GM21515 (cell line): ENCODE results near the gene ARL15.
"Not testable (repeated sequence)": the region's sequence is repeated elsewhere in the genome, so short reads cannot be mapped to it uniquely, and the experiment has no call there.

Source experiments
- ATAC-seq: cut with Tn5 transposase; IDR thresholded peaks from one replicate; pipeline ENCODE4 v1.9.1; 2021; ENCODE audit not compliant: unreplicated experiment

The ARL15 gene

DNA sequence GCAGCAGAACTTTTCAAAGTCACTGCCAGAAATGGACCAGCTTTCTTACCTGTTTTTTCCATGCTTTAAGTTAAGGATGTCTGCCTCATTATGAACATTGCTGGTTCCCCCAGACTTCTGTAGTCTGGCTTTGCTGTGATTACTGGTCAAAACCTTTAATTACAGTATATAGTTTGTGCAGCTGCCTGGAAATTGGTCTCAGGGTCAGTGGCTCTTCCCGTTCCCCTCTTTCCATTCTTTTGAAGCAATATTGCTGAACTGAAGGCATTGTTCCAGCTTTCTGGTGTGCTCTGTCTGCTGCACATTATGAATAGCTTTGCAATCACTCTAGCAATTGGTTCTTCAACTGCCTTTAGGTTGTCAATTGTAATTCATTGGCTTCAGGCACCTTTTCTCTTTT lies 206.5 kb downstream of the ARL15 start:
- no peak for ATAC-seq

DNA sequence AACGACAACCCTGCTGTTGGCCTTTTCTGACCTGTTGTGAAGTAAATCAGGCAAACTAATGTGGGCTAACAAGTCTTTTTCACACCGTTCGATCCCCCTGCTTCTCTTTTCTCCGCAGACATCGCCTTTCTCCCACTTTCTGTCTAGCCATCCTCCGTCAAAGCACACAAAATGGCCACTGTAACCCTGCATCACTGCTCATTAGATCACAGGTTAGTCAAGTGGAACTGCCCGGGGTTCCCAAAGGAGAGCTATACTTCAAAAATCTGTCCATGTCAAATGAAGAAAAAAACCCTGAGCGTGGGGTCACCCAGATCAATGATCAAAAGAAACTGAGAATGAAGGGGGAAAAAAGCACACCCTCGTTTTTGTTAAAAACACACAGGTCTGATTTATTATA lies 212.1 kb downstream of the ARL15 start:
- ATAC-seq, result no peak

DNA sequence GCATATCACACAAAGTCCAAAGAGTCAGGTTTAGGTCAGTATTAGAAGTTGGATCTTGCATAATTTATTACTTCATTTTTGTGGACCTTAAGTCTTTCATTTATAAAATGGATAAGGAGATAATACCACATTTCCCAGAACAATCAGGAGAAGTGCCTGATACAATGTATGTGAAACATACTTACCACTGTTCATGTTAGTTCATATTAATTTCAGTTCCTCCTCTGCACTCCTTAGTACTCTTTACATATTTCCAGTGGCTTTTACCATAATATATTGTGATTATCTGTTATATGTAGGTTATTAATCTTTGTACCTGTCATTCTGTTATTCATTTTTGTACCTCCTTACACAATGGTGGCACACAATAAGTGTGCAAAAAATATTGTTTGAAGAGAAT lies 214.4 kb downstream of the ARL15 start:
- no peak for ATAC-seq

DNA sequence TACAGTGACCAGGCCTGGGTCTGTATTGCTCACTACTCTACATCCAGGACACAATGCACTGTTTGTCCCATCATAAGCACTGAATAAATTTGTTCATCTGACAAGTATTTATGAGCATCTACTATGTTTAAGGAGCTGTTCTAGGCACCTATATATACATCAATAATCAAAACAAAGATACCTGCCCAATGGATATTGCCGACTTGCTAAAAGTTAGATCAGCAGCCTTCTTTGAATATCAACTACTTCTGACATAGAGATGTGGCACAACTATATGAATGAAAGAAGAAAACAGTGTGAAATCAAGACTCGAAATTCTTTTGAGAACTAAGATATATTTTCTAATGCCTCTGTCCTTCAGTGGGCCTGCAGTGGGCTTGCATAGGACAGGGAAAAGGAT lies 215.7 kb downstream of the ARL15 start:
- no peak for ATAC-seq

DNA sequence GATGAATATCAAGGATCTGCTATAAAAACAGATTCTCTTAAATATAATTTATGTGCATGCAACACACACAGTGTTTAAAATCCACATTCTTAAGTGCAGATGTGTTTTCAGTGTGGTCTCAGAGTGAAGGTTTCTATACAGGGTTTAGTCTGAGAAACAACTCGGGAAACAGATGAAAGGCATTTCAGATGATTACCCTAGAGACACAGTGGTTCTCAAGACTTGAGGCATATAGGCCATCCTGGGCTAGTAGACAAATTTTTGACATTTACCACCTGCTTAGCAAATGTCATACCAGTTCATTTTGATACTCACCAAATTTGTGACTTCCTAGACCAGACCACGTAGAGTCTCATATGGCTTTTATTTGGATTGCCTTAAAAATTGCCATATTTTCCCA lies 216.5 kb downstream of the ARL15 start:
- ATAC-seq, result no peak

DNA sequence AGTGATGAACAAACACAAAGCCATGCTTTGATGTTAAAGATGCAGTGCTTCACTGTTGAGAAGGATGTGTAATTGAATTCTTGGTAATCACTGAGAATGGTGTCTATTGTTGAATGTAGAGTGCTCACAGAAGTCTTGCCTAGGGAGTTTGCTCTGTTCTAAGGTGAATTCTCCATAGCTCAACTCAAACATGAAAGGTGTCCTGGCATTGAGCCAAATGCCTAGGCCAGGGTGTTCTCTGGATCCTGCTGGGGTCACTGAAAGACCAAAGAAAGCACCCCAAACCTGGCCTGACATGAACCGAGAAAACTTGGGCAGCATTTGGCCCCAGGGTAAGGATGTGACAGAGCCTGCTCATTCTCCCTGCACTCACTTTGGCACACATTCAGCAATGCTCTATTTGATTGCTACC lies 217.3 kb downstream of the ARL15 start:
- ATAC-seq, result no peak

DNA sequence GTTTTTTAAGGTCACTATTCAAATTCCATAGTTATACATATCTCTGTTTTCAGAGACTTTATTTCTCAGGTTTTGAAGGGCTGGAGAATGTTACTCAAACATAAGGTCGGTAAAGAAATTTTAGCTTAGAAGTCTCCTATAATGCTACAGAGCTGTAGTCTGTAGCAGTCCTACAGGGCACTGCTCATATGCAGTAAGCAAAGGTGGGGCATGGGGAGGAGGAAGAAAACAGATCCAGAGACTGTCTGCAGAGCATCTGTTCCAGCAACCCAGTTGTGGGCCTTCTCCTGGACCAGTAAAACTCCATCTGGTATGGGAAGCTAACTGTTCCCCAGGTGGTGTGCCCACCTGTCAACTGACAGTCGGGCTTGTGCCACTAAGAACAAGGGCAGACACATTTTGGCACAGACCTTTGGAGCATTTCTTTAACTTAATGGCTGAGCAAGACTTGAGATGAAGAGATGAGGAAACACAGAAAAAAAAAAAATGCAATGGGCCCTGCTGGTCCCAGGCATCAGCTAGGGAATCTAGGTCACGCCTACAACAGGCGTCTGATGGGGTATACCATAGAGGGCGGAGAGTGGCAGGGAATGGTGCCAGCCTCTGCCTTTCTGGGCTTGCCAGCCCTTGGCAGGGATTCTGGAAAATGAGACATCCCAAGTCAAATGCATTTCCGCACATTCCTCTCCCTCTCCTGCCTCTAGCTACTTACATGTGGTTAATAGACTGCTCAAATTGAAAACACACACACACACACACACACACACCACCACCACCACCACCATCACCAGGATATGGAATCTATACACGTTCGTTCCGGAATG lies 218.9 kb downstream of the ARL15 start:
- ATAC-seq, result no peak

DNA sequence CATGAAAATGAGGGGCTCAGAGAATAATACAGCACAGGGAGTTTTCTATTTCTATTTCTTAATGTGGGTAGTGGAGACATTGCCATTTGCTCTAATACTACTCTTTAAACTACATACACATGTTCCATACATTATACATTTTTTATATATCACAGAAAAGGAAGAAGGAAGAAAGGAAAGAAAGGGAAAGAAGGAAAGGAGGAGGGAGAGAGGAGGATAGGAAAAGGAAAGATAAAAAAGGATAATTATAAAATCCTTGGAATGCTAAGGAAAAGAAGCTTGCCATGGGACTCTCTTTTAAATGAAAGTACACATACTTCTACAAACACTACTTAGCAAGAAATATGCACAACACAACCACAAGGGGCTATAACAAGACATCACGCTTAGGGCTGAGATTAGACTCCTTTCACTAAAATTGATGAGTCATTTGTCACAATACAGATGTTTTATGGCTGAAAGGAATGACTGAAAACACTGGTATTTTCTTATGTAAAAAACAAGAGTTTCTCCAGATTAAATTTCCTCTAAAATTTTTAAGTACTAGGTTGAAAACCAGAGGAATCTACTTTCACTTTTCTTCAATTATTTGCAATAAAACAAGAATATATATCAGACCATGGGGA lies 219.8 kb downstream of the ARL15 start:
- no peak for ATAC-seq

DNA sequence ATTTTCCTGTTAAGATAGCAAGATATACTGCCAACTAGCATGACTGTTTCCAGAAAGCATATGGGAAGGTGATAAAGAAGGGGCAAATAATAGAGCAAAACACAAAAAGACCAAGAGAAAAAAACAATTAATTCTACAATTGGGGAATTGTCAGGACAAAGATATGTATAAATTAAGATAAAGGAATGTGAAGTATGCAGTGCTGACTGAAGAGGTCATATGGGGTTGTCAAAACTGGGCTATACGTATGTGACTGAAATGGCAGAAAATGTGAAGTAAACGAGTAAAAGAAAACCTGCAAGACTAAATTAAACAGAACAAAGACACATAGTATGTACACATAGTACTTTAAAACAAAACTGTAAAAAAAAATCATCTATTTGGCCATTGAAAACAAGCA lies 222.3 kb downstream of the ARL15 start:
- ATAC-seq, result no peak

DNA sequence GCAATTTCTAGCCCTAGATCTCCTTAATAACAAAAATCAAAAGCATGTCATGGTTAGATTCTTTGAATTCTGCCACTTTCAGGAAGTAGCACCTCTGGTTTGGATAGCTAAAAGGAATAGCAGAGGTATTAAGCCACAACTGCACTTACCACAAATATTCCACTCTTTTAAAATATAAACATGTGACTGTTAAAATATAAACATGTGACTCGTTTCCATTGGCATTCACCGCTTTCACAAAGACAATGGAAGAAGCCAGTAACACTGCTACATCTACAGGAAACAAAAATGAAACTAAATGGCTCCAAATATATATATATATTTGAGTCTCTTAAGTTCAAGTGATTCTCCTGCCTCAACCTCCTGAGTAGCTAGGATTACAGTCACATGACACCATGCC lies 222.9 kb downstream of the ARL15 start:
- ATAC-seq, result no peak

DNA sequence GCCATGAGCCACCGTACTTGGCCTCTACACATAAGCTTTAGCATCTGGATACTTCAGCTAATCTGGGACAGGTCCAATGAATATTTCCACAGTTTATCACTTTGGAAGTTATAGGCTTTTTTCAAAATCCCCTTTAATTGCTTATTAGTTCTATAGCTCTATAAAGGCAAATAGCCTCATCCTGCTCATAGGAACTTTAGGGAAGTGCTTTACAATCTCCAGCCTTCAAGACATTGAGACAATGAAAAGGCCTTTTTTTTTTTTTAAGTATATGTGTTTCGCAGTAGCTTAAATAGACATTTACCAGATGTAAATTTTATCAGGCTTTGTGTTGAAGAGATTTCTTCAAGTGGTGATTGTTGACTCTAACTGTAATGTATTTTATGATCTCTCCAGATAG lies 224.2 kb downstream of the ARL15 start:
- ATAC-seq, result no peak

DNA sequence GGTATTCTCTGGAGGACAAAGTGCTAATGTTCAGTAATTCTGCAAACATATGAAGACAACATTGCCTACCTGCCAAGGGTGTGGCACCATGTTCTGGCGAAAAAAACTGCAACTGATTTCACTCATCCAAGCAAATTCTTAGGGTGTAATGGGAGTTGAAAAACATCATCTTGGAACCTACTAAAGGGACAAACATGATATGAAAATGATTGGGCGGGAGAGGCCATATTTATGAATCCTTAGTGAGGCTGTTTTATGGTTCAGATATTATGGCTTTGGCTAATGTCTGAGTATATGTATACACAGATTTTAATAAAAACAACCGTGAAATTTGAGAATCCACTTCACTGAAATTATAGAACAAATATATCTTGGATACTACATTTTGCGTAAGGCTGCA lies 225.7 kb downstream of the ARL15 start:
- no peak for ATAC-seq

DNA sequence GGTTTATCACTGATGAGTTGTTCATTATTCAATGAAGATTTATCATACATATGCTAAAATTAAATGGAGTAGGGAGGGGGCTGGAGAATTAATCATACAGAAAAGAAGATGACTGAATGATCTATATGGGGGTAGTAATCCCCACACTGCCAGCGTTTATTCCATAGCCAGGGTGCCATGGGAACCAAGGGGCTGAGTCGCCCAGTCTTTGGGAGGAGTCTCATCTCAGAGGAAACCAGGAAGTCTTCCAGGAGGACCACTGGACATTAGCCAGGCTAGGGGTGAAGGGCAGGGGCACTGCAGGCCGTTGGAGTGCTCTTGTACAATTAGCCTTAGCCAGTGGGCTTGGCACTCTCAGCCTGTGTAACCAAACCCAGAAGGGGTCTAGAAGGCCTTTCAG lies 226.5 kb downstream of the ARL15 start:
- ATAC-seq, result no peak

DNA sequence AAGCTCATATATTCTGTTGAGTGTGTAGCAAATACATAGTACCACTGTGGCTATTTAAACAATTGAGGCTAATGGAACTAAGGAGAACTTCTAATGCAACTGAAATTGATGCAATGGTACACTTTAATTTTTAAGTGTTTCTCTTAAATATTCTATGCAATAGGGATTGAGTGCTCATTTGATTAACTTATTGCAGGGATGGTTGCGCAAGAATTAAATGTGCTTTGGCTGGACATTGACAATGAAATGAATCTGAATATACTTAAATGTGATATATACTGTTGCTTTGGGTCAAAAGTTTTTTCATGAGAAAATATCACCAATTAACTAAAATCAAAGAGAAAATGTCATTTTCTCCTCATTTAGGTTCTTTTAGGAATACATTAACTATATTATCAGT lies 227.1 kb downstream of the ARL15 start:
- ATAC-seq, result no peak

DNA sequence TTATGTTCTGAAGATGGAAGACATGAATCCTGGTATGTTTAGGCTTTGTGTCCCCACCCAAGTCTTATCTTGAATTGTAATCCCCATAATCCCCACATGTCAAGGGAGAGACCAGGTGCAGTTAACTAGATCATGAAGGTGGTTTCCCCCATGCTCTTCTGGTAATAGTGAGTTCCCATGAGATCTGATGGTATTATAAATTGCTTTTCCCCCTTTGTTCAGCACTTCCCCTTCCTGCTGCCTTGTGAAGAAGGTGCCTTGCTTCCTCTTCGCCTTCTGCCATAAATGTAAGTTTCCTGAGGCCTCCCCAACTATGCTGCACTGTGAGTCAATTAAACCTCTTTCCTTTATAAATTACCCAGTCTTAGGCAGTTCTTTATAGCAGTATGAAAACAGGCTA lies 229.0 kb downstream of the ARL15 start:
- ATAC-seq, result no peak

DNA sequence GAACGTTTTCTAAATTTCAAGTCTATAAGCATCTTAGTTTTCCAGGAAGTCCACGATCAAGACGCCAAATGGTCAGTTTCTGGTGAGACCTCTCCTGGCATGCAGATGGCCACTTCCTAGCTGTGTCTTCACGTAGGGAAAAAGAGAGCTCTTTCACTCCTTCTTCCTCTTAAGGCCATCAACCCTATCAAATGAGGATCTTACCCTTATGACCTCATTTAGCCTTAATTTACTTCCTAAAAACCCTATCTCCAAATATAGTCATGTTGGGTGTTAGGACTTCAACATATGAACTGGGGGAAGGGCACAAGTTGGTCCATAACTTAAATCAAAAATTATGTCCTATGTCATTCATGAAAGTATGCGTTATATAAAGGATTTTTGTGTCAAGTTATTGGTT lies 229.5 kb downstream of the ARL15 start:
- no peak for ATAC-seq

DNA sequence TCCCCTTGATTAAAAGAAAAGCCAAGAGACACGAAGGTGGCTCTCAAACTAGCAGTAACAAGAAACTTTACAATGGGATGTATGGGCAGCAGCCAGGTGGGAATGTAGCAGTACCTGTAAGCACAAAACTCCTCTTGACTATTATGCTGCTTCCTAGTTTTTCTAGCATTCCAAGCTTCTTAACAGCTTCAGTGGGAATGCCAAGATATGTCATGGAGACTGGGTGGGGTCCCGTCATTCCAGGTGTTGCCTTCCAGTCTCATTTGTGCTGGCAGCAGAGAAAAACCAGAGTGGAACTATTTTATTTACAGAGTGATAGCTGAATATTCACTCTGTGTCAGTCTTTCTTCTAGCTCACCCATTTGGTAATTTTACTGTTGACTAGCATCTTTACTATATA lies 236.6 kb downstream of the ARL15 start:
- no peak for ATAC-seq

DNA sequence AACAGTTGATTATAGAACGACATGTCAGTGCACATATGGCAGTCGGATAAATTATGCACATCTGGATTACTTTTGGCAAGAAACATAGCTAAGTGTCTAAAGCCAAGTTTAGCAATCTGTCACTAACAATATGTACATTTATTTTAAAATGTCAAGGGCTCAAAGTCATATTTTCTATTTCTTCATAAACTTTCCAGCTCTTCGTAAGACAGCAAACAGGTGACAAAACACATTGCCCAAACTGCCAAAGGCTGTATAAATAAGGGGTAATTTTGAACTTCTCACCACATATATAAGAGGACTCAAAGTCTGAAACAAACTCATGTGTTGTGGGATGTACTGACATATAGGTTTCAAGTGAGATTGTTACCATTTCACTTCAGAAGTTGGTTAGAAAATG lies 237.2 kb downstream of the ARL15 start:
- ATAC-seq, result no peak

DNA sequence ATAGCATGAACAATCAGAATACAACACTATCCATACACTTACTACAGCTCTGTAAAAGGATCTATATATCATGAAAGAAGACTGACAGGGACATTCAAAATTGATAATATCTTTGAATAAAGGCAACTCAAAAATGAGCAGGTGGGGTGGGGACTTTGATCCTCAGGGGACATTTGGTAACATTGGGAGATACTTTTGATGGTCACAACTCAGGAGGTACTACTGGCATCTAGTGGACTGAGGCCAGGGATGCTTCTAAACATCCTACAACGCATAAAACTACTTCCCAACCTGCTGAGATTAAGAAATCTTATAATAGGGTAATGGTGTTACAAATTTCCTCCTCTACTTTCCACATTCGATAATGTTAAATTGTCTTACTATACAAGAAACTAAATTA lies 243.9 kb downstream of the ARL15 start:
- no peak for ATAC-seq

DNA sequence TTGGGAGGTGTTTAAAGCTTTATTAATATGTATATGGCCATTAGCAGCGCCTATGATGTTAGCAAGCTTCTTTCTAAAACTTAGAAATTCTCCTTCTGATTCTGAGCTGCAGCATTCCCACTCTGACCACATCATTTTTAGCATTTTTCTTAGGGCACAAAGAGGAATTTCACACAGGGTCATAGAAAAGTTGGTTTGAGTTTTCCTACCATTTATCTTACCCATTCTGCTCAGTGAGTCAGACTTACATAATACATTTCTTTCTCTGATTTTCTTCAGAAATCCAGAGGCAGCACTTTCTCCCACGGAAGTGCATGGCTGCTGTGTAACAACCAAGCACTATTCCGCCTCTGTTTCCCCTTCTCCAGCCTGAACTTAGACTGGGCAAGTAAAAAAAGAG lies 246.6 kb downstream of the ARL15 start:
- ATAC-seq, result no peak

DNA sequence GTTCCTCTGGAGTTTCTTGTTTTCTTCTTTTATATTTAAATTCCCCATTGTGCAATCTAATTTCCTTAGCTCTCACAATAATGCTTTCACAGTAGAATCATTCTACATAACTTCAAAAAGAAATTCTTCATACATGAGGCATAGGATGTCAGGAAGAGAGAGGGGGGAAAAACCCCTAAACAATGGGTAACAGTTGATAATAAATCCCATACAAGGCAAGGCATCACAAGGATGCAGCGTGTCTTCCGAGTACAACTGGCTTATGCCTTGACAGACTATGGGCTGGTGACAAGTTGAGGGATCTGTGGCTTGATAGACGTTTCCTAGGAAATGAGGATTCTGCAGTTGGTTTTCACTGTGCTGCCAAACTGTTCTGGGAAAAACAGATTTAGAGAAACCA lies 247.4 kb downstream of the ARL15 start:
- ATAC-seq, result no peak

DNA sequence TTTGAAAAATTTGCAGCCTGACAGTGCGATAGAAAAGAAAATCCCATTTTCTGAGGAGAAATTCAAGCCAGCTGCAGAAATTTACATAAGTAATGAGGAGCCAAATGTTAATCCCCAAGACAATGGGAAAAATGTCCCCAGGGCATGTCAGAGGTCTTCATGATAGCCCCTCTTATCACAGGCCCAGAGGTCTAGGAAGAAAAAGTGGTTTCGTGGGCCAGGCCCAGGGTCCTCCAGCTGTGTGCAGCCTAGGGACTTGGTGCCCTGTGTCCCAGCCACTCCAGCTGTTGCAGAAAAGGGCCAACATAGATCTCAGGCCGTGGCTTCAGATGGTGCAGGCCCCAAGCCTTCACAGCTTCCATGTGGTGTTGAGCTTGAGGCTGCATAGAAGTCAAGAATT lies 249.5 kb downstream of the ARL15 start:
- ATAC-seq, result not testable (repeated sequence)

DNA sequence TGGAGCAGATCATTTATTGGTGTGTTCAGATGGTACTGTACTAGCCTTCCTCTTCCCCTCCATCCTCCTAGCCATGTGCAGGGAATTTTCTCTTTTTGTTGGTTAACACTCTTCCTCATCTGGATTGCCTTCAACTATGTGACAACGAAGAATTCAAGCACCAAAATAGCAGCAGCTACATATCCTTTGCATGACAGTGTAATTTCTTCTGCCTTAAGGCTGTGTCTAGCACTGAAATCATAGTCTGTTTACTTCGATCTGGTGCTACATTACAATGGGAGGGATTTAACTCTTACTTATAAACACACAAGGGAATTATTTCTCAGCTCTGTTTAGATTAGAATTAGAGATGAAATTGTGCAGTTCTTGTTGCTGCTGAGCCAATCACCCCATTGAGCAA lies 260.4 kb downstream of the ARL15 start:
- no peak for ATAC-seq
